ENCODE data around the gene KASH5. TPM values are rescaled to one million over a fixed set of nuclear protein-coding genes. Genes with fewer than 3 reads are reported as not detected.

KASH5 gene
- total and polyA plus RNA-seq, 2 of the 8 experiments (the other 6 are each of a cell fraction or from before 2014, with no cell fraction given), result 0.05 to 0.19 TPM

- no peaks in the 10 kb centered on the region for H3K36me3 ChIP-seq (ENCODE audit: control insufficient read depth in 2 of 4, insufficient read depth in 4 of 4, low read length in 3 of 4)
- POLR2A ChIA-PET (ENCODE audit: partially characterized antibody), result interaction anchor here (0.9 to 3.3 kb wide), 4 partner anchors 10 to 39 kb away, joined by 3 to 13 read pairs (median 6); partner anchors contain the start of gene GFY
- no peak overlapping the region for H3K4me3 ChIP-seq (ENCODE audit: extremely low read depth in 1 of 4, insufficient read depth in 2 of 4, low read depth in 3 of 4, low read length in 4 of 4)
- H2BK12ac ChIP-seq (ENCODE audit: low read depth, low read length), result no peak overlapping the region
- no peak for TF ChIP-seq USF2 (IDR thresholded peaks at IDR 0.05; ENCODE audit: low read length)
- TF ChIP-seq HDAC6 (IDR thresholded peaks at IDR 0.05; ENCODE audit: low read depth, low read length), result no peak
- no peak overlapping the region for H4K5ac ChIP-seq (ENCODE audit: insufficient read length, low read depth, low read length)
- FAIRE-seq, result no peak
- no peak overlapping the region for H2BK20ac ChIP-seq (ENCODE audit: low read length)
- H3K9me3 ChIP-seq (ENCODE audit: insufficient read depth in 2 of 2, low read depth in 1 of 2, low read length in 1 of 2), result no peaks in the 10 kb centered on the region
- no peak overlapping the region for H2BK5ac ChIP-seq (ENCODE audit: low read depth, low read length)
- H3K56ac ChIP-seq (replicated peaks; ENCODE audit: insufficient read length, low read depth, low read length), result no peak overlapping the region
- no peak overlapping the region for H3K4ac ChIP-seq (replicated peaks; ENCODE audit: insufficient read length, low read depth, low read length)
- no peak overlapping the region for H4K8ac ChIP-seq (ENCODE audit: extremely low read depth, insufficient read depth, low read length)
- H3K79me1 ChIP-seq (ENCODE audit: low read depth, low read length), result no peaks in the 10 kb centered on the region
- H2BK120ac ChIP-seq (replicated peaks; ENCODE audit: low read depth, low read length), result no peak overlapping the region
- no peak overlapping the region for H3K18ac ChIP-seq (ENCODE audit: extremely low read depth, low read length)
- H4K91ac ChIP-seq (replicated peaks; ENCODE audit: insufficient read length, low read length), result no peak overlapping the region
- no peak overlapping the region for H2AFZ ChIP-seq (ENCODE audit: low read length)
- no peak overlapping the region for H3K27ac ChIP-seq (ENCODE audit: low read depth, low read length)
- H3K4me1 ChIP-seq (replicated peaks in 1 of 4; ENCODE audit: control insufficient read depth in 3 of 4, insufficient read depth in 4 of 4, low read length in 3 of 4), result peaks cover 0 to 11% (median 7%) of the 10 kb centered on the region in 4 experiments; a peak in 5 of 7 replicates
- H3K4me2 ChIP-seq (ENCODE audit: insufficient read depth in 1 of 2, low read depth in 2 of 2, low read length in 2 of 2), result no peak overlapping the region
- H3K23ac ChIP-seq (ENCODE audit: insufficient read length), result no peak overlapping the region
- H3K23me2 ChIP-seq (ENCODE audit: low read depth, low read length), result no peaks in the 10 kb centered on the region
- no peak overlapping the region for H3K9ac ChIP-seq (replicated peaks in 1 of 4; ENCODE audit: extremely low read depth in 1 of 4, low read depth in 3 of 4, low read length in 3 of 4)
- WGBS, 2 experiments (ENCODE audit: extremely low coverage in 1 of 2, insufficient coverage in 1 of 2, insufficient read length in 1 of 2, insufficient replicate concordance in 2 of 2, low coverage in 1 of 2, low lambda C conversion rate in 2 of 2, missing lambda C conversion rate in 1 of 2), result 81% methylated on average over 3 of the region's 3 CpGs; no CpG with 5 or more reads in 1 of the 2 experiments
- H3K79me2 ChIP-seq (ENCODE audit: control insufficient read depth in 1 of 2, insufficient read depth in 2 of 2, low read length in 2 of 2), result no peaks in the 10 kb centered on the region
- 0 out of 2 replicates have a peak overlapping the region, but pooled peaks have one; percentile 74 for H2BK15ac ChIP-seq (ENCODE audit: low read length)
- no peak for DNase-seq (ENCODE audit: low read depth in 1 of 2, low spot score in 2 of 2)
- no peak overlapping the region for H2AK5ac ChIP-seq (ENCODE audit: low read depth, low read length)
- no peak overlapping the region for H3K14ac ChIP-seq (ENCODE audit: insufficient read length)
- no peaks in the 10 kb centered on the region for H3K27me3 ChIP-seq (replicated peaks in 1 of 4; ENCODE audit: control insufficient read depth in 3 of 4, extremely low read depth in 1 of 4, insufficient read depth in 3 of 4, low read length in 3 of 4)
- CTCF ChIA-PET (ENCODE audit: partially characterized antibody), result interaction anchor here (1.0 to 14.7 kb wide), 4 partner anchors 10 to 37 kb away, joined by 3 to 291 read pairs (median 4); no protein-coding TSS in a partner anchor
- H4K20me1 ChIP-seq (replicated peaks in 1 of 2; ENCODE audit: control insufficient read depth in 1 of 2, insufficient read depth in 2 of 2, low read length in 2 of 2), result no peaks in the 10 kb centered on the region
Measured at GRCh38 chr19:49411681-49412326, 23.8 kb downstream of the KASH5 start.
